GM19455 (cell line): Measurements from ENCODE around the gene HMG20A.

Experiments
- ATAC-seq: cut with Tn5 transposase; IDR thresholded peaks from one replicate; pipeline ENCODE4 v1.9.1; 2021; ENCODE audit not compliant: unreplicated experiment

The HMG20A gene

GRCh38 chr15:77515613-77516012 is 94.9 kb downstream of the HMG20A start:
- no peak for ATAC-seq

GRCh38 chr15:77516076-77516475 is 95.4 kb downstream of the HMG20A start:
- ATAC-seq = no peak

GRCh38 chr15:77516786-77517185 is 96.1 kb downstream of the HMG20A start:
- ATAC-seq = no peak

- ATAC-seq = no peak
These were observed 96.9 kb downstream of the HMG20A start for GRCh38 chr15:77517579-77517978.

- ATAC-seq = no peak
These were observed 97.8 kb downstream of the HMG20A start for GRCh38 chr15:77518458-77518857.

GRCh38 chr15:77519540-77519939 is 98.9 kb downstream of the HMG20A start:
- no peak for ATAC-seq

- no peak for ATAC-seq
These were observed 100.5 kb downstream of the HMG20A start for GRCh38 chr15:77521206-77521605.

GRCh38 chr15:77525400-77525811 is 104.7 kb downstream of the HMG20A start:
- ATAC-seq = no peak

- ATAC-seq = no peak
These were observed 105.4 kb downstream of the HMG20A start for GRCh38 chr15:77525907-77526594.

GRCh38 chr15:77526595-77527163 is 106.0 kb downstream of the HMG20A start:
- no peak for ATAC-seq

- ATAC-seq = no peak
These were observed 106.6 kb downstream of the HMG20A start for GRCh38 chr15:77527164-77527778.

- ATAC-seq = no peak
These were observed 107.1 kb downstream of the HMG20A start for GRCh38 chr15:77527831-77528231.

GRCh38 chr15:77528290-77528967 is 107.7 kb downstream of the HMG20A start:
- no peak for ATAC-seq

- no peak for ATAC-seq
These were observed 108.3 kb downstream of the HMG20A start for GRCh38 chr15:77528968-77529319.

GRCh38 chr15:77529394-77530159 is 108.9 kb downstream of the HMG20A start:
- no peak for ATAC-seq

- no peak for ATAC-seq
These were observed 109.9 kb downstream of the HMG20A start for GRCh38 chr15:77530576-77530975.

- ATAC-seq = no peak
These were observed 110.7 kb downstream of the HMG20A start for GRCh38 chr15:77531191-77532000.

- no peak for ATAC-seq
These were observed 111.5 kb downstream of the HMG20A start for GRCh38 chr15:77532067-77532710.

- ATAC-seq = no peak
These were observed 112.2 kb downstream of the HMG20A start for GRCh38 chr15:77532846-77533245.
